Keratinocyte (primary cell): Measurements from ENCODE around the gene ASTL.

ENCODE experiments used
- EZH2 ChIP-seq: IDR thresholded peaks from one replicate; pipeline ENCODE4 v1.6.1; 2012; ENCODE audit warnings: inconsistent platforms, mild to moderate bottlenecking, low read length, moderate library complexity
- TF ChIP-seq, protein P1 (sequence below), 3 experiments: IDR thresholded peaks in 1 of 3; conservative IDR thresholded peaks in 1 of 3; optimal IDR thresholded peaks in 1 of 3; 2 replicates in 2 of 3; 3 replicates in 1 of 3; pipeline versions ENCODE3 to v1.5.1; 2011; ENCODE audit warnings: low read length in 3 of 3, mild to moderate bottlenecking in 3 of 3, moderate library complexity in 2 of 3, control low read depth in 1 of 3, inconsistent platforms in 1 of 3; ENCODE audit not compliant: insufficient read depth in 2 of 3; ENCODE audit errors: extremely low read depth in 1 of 3

DNA sequence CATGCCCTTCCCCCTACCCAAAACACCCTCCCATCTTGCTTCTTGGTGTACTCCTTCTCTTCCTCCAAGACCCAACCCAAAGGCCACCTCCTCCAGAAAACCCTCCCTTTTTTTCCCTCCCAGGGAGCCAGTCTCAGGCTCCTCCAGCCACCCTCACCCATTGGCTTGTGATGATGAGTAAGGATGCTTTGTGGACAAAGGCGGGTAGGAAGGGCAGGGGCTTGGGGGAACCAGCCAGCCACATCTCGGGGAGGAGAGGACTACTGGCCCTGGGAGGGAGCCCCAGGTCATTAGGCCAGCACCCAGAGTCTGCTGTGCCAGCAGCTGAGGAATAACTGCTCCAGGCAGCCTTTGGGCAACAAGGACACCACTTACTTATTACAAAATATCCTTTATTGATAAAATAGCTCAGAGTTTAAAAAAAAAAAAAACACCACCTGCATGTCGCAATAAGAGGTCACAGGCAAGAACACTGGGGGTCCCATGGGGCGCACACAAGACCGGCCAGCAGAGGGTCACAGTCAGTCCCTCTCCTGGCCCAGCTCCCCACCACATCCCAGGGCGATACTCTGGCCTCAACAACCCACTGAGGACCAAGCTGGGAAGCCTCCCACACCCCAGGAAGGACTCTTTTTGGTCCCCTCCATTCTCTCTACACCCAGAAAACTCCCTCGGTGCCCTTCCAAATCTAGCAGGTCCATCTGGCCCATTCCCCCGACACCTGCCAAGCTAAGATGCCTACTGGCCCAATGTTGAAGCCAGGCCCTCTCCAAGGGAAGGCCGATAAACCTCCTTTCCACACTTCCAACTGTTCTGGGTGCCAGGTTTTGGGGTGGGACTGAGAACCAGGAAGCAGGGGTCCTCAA is 25.6 kb downstream of the ASTL start:
- TF ChIP-seq, protein P1, sequence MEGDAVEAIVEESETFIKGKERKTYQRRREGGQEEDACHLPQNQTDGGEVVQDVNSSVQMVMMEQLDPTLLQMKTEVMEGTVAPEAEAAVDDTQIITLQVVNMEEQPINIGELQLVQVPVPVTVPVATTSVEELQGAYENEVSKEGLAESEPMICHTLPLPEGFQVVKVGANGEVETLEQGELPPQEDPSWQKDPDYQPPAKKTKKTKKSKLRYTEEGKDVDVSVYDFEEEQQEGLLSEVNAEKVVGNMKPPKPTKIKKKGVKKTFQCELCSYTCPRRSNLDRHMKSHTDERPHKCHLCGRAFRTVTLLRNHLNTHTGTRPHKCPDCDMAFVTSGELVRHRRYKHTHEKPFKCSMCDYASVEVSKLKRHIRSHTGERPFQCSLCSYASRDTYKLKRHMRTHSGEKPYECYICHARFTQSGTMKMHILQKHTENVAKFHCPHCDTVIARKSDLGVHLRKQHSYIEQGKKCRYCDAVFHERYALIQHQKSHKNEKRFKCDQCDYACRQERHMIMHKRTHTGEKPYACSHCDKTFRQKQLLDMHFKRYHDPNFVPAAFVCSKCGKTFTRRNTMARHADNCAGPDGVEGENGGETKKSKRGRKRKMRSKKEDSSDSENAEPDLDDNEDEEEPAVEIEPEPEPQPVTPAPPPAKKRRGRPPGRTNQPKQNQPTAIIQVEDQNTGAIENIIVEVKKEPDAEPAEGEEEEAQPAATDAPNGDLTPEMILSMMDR (optimal IDR thresholded peaks at IDR 0.05 in 1 of 3, IDR thresholded peaks at IDR 0.05 in 1 of 3, conservative IDR thresholded peaks at IDR 0.05 in 1 of 3; ENCODE audit: extremely low read depth in 1 of 3, insufficient read depth in 2 of 3, low read length in 3 of 3): no peak
- TF ChIP-seq EZH2: no peak
